Endothelial cell of umbilical vein (primary cell): ENCODE data around the gene LKAAEAR1. TPM values are rescaled to one million over a fixed set of nuclear protein-coding genes. Genes with fewer than 3 reads are reported as not detected.

Source experiments
- BruUV-seq: library from RNA; stranded (reverse); fragments of 400-500 nt; replicated peaks from 2 replicates; lab custom pipeline; 2021; lab: Mats Ljungman, UMichigan
- CTCF ChIA-PET: fragments of 300-600, 350-600 bp; sonication (Branson Sonifier 250); formaldehyde crosslinking; loops from one replicate; lab custom pipeline; 2021; ENCODE audit warnings: antibody characterized with exemption, inconsistent platforms; lab: Charles Lee
- POLR2A ChIA-PET: fragments of 300-600, 350-600 bp; sonication (Branson Sonifier 250); formaldehyde crosslinking; loops from one replicate; lab custom pipeline; 2021; ENCODE audit warnings: antibody characterized with exemption, inconsistent platforms; lab: Charles Lee
- DNase-seq: peaks from one replicate; pipeline ENCODE4 v3.0.0-alpha.2; 2011; ENCODE audit warnings: low read depth, low spot score
- FAIRE-seq: peaks from 2 replicates; lab custom pipeline; 2011; peaks lifted over from hg19 to GRCh38; lab: Jason Lieb, UNC
- H2AFZ ChIP-seq: 2 replicates; pipeline ENCODE4 v1.6.0; 2012; ENCODE audit warnings: low read depth, low read length, control low read depth, inconsistent platforms
- H3K27ac ChIP-seq: 2 replicates; pipeline ENCODE4 v1.5.1; 2011; ENCODE audit warnings: low read depth, mild to moderate bottlenecking, control low read depth, low read length, moderate library complexity; ENCODE audit not compliant: insufficient read depth
- H3K27me3 ChIP-seq, 2 experiments: 2 replicates each; pipeline versions ENCODE4 v1.6.0 to v1.6.1; 2011; ENCODE audit warnings: low read length in 2 of 2, mixed read lengths in 1 of 2; ENCODE audit not compliant: control insufficient read depth in 2 of 2, insufficient read depth in 2 of 2
- H3K36me3 ChIP-seq, 2 experiments: 2 replicates in 1 of 2; 3 replicates in 1 of 2; pipeline ENCODE4 v1.5.1; 2011; ENCODE audit warnings: low read length in 2 of 2, mild to moderate bottlenecking in 1 of 2, moderate library complexity in 1 of 2; ENCODE audit not compliant: control insufficient read depth in 2 of 2, insufficient read depth in 2 of 2; ENCODE audit errors: extremely low read depth in 1 of 2
- H3K4me1 ChIP-seq: 3 replicates; pipeline ENCODE4 v1.5.1; 2011; ENCODE audit warnings: mild to moderate bottlenecking, low read length; ENCODE audit not compliant: control insufficient read depth, insufficient read depth; ENCODE audit errors: extremely low read depth
- H3K4me2 ChIP-seq: 2 replicates; pipeline ENCODE4 v1.6.1; 2011; ENCODE audit warnings: low read length, control low read depth, mixed read lengths; ENCODE audit not compliant: insufficient read depth
- H3K4me3 ChIP-seq, 3 experiments: fragments of 200-600 bp in 1 of 3; sonication (generic), shearing (Covaris generic) in 1 of 3; replicated peaks in 1 of 3; 2 replicates each; pipeline ENCODE4 v1.5.1; 2011 to 2016; ENCODE audit warnings: control low read depth in 3 of 3, low read length in 3 of 3, mild to moderate bottlenecking in 2 of 3, inconsistent platforms in 1 of 3, low read depth in 1 of 3, moderate library complexity in 1 of 3; ENCODE audit not compliant: insufficient read depth in 1 of 3
- H3K79me2 ChIP-seq: 2 replicates; pipeline ENCODE4 v1.6.0; 2012; ENCODE audit warnings: low read length, inconsistent platforms; ENCODE audit not compliant: control insufficient read depth, insufficient read depth
- H3K9ac ChIP-seq: replicated peaks from 2 replicates; pipeline ENCODE3; 2011; ENCODE audit warnings: low read length, control low read depth; ENCODE audit not compliant: insufficient read depth; ENCODE audit errors: extremely low read depth
- H3K9me1 ChIP-seq: replicated peaks from 3 replicates; pipeline ENCODE4 v1.6.0; 2011; ENCODE audit warnings: mild to moderate bottlenecking, low read length; ENCODE audit not compliant: control insufficient read depth, insufficient read depth; ENCODE audit errors: extremely low read depth
- H3K9me3 ChIP-seq: replicated peaks from 2 replicates; pipeline ENCODE4 v1.5.1; 2012; ENCODE audit warnings: low read length, inconsistent platforms; ENCODE audit not compliant: control insufficient read depth, insufficient read depth
- H4K20me1 ChIP-seq: replicated peaks from 2 replicates; pipeline ENCODE3; 2011; ENCODE audit warnings: mild to moderate bottlenecking, low read length; ENCODE audit not compliant: control insufficient read depth, insufficient read depth; ENCODE audit errors: extremely low read depth
- EZH2 ChIP-seq: IDR thresholded peaks from 2 replicates; pipeline ENCODE4 v1.6.1; 2012; ENCODE audit warnings: borderline replicate concordance, low read depth, mild to moderate bottlenecking, moderate library complexity, low read length, inconsistent platforms; ENCODE audit not compliant: severe bottlenecking
- FOS ChIP-seq: IDR thresholded peaks from 2 replicates; pipeline ENCODE4 v1.6.1; 2011; ENCODE audit warnings: mild to moderate bottlenecking, low read length, moderate library complexity, borderline replicate concordance; ENCODE audit not compliant: insufficient read depth
- JUN ChIP-seq: IDR thresholded peaks from 2 replicates; pipeline ENCODE4 v1.6.1; 2011; ENCODE audit warnings: borderline replicate concordance, low read depth; ENCODE audit not compliant: insufficient read length, insufficient read depth
- MYC ChIP-seq: IDR thresholded peaks from one replicate; pipeline ENCODE4 v1.6.1; 2011; ENCODE audit warnings: mild to moderate bottlenecking, low read depth, low read length
- POLR2A ChIP-seq: IDR thresholded peaks from 2 replicates; pipeline ENCODE4 v1.6.1; 2012; ENCODE audit warnings: low read depth, mild to moderate bottlenecking, control low read depth, low read length
- POLR2AphosphoS5 ChIP-seq: IDR thresholded peaks from 2 replicates; pipeline ENCODE4 v1.6.1; 2012; ENCODE audit warnings: low read depth, mild to moderate bottlenecking, control low read depth, low read length, moderate library complexity; ENCODE audit not compliant: insufficient read depth
- dilution Hi-C: fragments of 300-500 bp; cut with MboI; formaldehyde crosslinking; loops from one replicate; pipeline ENCODE4 v1.15.0; 2019; ENCODE audit warnings: low sequenced_read_pairs; ENCODE audit not compliant: extremely low pct_ligation_motif_present
- intact Hi-C: fragments of 100-400 bp; cut with micrococcal nuclease; formaldehyde crosslinking; loops from one replicate; pipeline ENCODE4 v1.10.0; 2022
- polyA plus RNA-seq, 4 experiments: library from polyadenylated mRNA; depleted of rRNA in 3 of 4; stranded (reverse) in 3 of 4; unstranded in 1 of 4; fragments of >200 nt; gene quantifications; 2 replicates each; pipeline versions ENCODE4 v1.2.1 to v1.2.3, GENCODE V29; 2011 to 2012; ENCODE audit warnings: missing spikeins in 1 of 4
- total RNA-seq: library from RNA; stranded (reverse); gene quantifications from 2 replicates; pipeline ENCODE4 v1.2.3, GENCODE V29; 2021
- TF ChIP-seq, protein P1 (sequence below), 2 donors: IDR thresholded peaks; 1 replicate in 1 of 2; 2 replicates in 1 of 2; pipeline ENCODE4 v1.5.1; 2011; ENCODE audit warnings: low read length in 2 of 2, mild to moderate bottlenecking in 2 of 2, moderate library complexity in 2 of 2, control low read depth in 1 of 2, inconsistent platforms in 1 of 2, low read depth in 1 of 2; ENCODE audit not compliant: insufficient read depth in 1 of 2; ENCODE audit errors: extremely low read depth in 1 of 2
- TF ChIP-seq, protein P2 (sequence below): IDR thresholded peaks from 2 replicates; pipeline ENCODE4 v1.6.1; 2011; ENCODE audit not compliant: insufficient read depth, insufficient read length

Gene LKAAEAR1
- total and polyA plus RNA-seq, 2 donors (not counting 3 experiments of a cell fraction or from before 2014, with no cell fraction given): 0.29 TPM; not detected in 1

DNA sequence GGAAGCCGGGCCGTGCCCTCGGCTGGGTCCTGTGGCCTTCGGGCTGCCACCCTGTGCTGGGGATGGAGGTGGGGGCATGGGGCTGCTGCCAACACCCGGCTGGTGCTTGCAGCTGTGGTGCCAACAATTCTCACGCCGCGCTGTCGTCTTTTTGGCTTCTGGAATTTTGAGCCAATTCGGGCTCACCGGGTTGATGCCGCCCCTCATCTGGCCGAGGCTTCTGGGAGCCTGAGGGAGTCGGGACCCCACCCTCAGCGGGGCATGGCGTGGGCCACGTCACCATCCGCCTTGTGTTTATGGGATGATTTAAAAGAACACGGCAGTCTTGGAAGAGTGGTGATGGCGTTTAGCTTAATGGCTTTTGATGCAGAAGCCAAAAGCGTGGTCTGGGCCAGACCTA lies 31.8 kb upstream of the LKAAEAR1 start:
- DNase-seq (no peak), FAIRE-seq (no peak)
- Histone ChIP-seq H3K9ac (no peak overlapping the region), H4K20me1 (no peaks in the 10 kb centered on the region), H3K27ac (no peak overlapping the region), H3K9me3 (no peaks in the 10 kb centered on the region), H3K36me3 (no peaks in the 10 kb centered on the region), H3K27me3 (peaks cover 1 to 2% of the 10 kb centered on the region in 2 experiments), H3K79me2 (no peaks in the 10 kb centered on the region), H3K9me1 (no peaks in the 10 kb centered on the region), H3K4me1 (no peaks in the 10 kb centered on the region), H3K4me2 (no peak overlapping the region), H2AFZ (no peak overlapping the region), H3K4me3 (no peak overlapping the region)
- no TSS peak for BruUV-seq
- ChIA-PET POLR2A (no interaction called here), CTCF (interaction anchor here (1.6 to 8.0 kb wide), 2 partner anchors 13 to 32 kb away, joined by 9 to 66 read pairs; partner anchors contain the start of gene LKAAEAR1)
- TF ChIP-seq POLR2AphosphoS5 (no peak), FOS (no peak), MYC (no peak), EZH2 (no peak)
- dilution Hi-C loops: no loop called here
- intact Hi-C loops: no loop called here

DNA sequence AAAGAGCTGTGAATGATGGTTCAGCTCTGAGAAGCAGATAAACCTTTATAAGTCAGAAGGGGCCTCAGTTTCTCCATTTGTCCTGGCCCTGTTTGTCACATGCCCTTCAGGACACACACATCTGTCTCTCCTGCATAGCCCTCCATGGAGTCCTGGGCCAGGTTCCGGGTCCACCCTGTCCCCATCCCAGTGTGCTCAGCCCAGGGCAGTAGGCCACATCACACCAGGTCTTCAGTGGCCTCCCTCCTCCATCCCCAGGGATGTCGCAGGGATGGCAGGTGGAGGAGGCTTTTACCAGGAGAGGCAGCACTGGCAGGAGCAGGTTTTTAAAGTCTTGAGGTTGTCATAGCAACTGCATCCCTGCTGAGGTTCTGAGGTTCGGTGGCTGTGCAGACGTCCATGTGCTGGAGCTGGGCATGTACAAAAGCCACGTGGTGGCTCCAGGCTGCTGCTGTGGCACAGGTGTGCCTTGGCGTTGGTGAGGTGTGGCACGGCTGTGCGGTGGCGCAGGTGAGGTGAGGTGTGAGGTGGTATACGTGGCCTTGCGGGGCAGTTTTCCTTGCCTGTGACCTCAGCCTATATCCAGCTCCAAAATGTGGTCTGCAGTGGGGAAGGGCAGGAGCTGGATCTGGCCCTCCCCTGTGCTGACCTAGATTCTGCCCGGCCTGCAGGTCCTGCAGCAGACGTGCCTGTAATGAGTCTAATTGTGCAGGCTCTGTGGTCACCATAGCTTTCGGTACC lies 31.1 kb upstream of the LKAAEAR1 start:
- Histone ChIP-seq H3K9ac (no peak overlapping the region), H3K9me1 (no peaks in the 10 kb centered on the region), H2AFZ (no peak overlapping the region), H3K4me3 (no peak overlapping the region), H3K4me1 (no peaks in the 10 kb centered on the region), H4K20me1 (no peaks in the 10 kb centered on the region), H3K4me2 (no peak overlapping the region), H3K27ac (no peak overlapping the region), H3K27me3 (no peaks in the 10 kb centered on the region), H3K9me3 (no peaks in the 10 kb centered on the region), H3K36me3 (no peaks in the 10 kb centered on the region), H3K79me2 (no peaks in the 10 kb centered on the region)
- no peak for TF ChIP-seq JUN
- TF ChIP-seq, protein P1, sequence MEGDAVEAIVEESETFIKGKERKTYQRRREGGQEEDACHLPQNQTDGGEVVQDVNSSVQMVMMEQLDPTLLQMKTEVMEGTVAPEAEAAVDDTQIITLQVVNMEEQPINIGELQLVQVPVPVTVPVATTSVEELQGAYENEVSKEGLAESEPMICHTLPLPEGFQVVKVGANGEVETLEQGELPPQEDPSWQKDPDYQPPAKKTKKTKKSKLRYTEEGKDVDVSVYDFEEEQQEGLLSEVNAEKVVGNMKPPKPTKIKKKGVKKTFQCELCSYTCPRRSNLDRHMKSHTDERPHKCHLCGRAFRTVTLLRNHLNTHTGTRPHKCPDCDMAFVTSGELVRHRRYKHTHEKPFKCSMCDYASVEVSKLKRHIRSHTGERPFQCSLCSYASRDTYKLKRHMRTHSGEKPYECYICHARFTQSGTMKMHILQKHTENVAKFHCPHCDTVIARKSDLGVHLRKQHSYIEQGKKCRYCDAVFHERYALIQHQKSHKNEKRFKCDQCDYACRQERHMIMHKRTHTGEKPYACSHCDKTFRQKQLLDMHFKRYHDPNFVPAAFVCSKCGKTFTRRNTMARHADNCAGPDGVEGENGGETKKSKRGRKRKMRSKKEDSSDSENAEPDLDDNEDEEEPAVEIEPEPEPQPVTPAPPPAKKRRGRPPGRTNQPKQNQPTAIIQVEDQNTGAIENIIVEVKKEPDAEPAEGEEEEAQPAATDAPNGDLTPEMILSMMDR (IDR thresholded peaks at IDR 0.05; ENCODE audit: extremely low read depth in 1 of 2, insufficient read depth in 1 of 2, low read depth in 1 of 2, low read length in 2 of 2): no peak
- no peak for TF ChIP-seq POLR2A
- TF ChIP-seq FOS: no peak
- TF ChIP-seq, protein P2, sequence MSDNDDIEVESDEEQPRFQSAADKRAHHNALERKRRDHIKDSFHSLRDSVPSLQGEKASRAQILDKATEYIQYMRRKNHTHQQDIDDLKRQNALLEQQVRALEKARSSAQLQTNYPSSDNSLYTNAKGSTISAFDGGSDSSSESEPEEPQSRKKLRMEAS: no peak
- no peak for TF ChIP-seq POLR2AphosphoS5
- TF ChIP-seq EZH2: no peak
- DNase-seq: no peak
- intact Hi-C loops (no loop called here), dilution Hi-C loops (no loop called here)
- CTCF ChIA-PET: interaction anchor here (1.5 to 8.0 kb wide), 3 partner anchors 13 to 76 kb away, joined by 6 to 66 read pairs (median 9); partner anchors contain the start of gene LKAAEAR1
- no peak for FAIRE-seq
- POLR2A ChIA-PET: no interaction called here
- no TSS peak for BruUV-seq
